Measurements from ENCODE around the gene PHLDB3. TPM values are rescaled to one million over a fixed set of nuclear protein-coding genes. Genes with fewer than 3 reads are reported as not detected.

The PHLDB3 gene
- total RNA-seq, 1 donor from 2014 or later = 9.6 TPM

DNA sequence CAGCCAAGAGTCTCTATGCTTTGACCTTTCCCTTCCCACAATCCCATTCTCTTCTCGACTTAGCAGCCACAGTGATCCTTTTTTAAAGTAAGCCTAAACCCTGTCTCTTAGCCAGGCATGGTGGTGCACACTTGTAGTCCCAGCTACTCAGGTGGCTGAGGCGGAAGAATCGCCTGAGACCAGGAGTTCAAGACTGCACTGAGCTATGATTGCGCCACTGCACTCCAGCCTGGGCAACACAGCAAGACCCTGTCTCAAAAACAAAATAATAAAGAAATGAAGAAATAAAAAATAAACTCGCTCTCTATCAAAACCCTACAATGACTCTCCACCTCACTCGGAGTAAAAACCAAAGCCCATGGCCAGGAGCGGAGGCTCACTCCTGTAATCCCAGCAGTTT, 75.2 kb downstream of the PHLDB3 start:
- TF ChIP-seq, protein P1, sequence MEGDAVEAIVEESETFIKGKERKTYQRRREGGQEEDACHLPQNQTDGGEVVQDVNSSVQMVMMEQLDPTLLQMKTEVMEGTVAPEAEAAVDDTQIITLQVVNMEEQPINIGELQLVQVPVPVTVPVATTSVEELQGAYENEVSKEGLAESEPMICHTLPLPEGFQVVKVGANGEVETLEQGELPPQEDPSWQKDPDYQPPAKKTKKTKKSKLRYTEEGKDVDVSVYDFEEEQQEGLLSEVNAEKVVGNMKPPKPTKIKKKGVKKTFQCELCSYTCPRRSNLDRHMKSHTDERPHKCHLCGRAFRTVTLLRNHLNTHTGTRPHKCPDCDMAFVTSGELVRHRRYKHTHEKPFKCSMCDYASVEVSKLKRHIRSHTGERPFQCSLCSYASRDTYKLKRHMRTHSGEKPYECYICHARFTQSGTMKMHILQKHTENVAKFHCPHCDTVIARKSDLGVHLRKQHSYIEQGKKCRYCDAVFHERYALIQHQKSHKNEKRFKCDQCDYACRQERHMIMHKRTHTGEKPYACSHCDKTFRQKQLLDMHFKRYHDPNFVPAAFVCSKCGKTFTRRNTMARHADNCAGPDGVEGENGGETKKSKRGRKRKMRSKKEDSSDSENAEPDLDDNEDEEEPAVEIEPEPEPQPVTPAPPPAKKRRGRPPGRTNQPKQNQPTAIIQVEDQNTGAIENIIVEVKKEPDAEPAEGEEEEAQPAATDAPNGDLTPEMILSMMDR (IDR thresholded peaks at IDR 0.05; ENCODE audit: unreplicated experiment) = no peak
- H3K4me1 Mint-ChIP-seq (ENCODE audit: unreplicated experiment) = peaks cover 21% of the 10 kb centered on the region
- DNase-seq (ENCODE audit: low spot score) = no peak
- H3K27ac Mint-ChIP-seq (ENCODE audit: unreplicated experiment) = no peak overlapping the region
- no peaks in the 10 kb centered on the region for H3K9me3 Mint-ChIP-seq (ENCODE audit: unreplicated experiment)
- peaks cover 5% of the 10 kb centered on the region for H3K27me3 Mint-ChIP-seq (ENCODE audit: unreplicated experiment)
- no peak overlapping the region for H3K4me3 Mint-ChIP-seq (ENCODE audit: unreplicated experiment)
- H3K36me3 Mint-ChIP-seq (ENCODE audit: low read depth, unreplicated experiment) = no peaks in the 10 kb centered on the region

DNA sequence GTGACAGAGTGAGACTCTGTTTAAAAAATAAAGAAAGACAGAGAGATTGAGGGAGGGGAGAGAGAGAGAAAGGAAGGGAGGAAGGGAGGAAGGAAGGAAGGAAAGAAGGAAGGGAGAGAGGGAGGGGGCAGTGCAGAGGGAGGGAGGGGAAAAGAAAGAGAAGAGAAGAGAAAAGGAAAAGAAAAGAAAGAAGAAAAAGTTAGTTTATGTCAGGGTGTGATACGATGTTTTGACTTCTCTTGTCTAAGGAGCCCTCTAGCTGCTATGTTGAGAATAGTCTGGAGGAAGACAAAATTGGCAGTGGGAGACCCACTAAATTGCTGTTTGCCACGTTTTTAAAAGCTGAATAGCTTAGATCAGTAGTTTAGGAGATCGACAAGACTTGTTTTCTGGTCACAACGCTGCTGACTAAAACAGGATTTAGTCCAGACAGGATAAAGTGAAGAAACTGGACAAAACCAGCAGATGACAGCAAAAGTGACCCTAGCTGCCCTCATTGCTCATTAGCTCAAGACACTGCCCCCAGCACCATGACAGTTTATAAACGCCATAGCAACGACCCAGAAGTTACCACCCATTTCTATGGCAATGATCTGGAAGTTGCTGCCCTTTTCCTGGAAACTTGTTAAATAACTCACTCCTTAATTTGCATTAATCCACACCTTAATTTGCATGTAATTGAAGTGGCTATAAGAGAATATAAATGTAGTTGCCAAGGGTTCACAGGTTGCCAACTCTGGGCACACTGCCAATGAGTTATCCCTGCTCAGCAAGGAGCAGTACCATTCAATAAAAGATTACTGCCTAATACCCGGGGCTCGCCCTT, 78.8 kb downstream of the PHLDB3 start:
- Mint-ChIP-seq H3K27me3 (ENCODE audit: unreplicated experiment) (peaks cover 5% of the 10 kb centered on the region), H3K9me3 (ENCODE audit: unreplicated experiment) (no peaks in the 10 kb centered on the region), H3K36me3 (ENCODE audit: low read depth, unreplicated experiment) (no peaks in the 10 kb centered on the region), H3K4me1 (ENCODE audit: unreplicated experiment) (peaks cover 18% of the 10 kb centered on the region), H3K27ac (ENCODE audit: unreplicated experiment) (no peak overlapping the region), H3K4me3 (ENCODE audit: unreplicated experiment) (no peak overlapping the region)
- DNase-seq (ENCODE audit: low spot score) = no peak
- TF ChIP-seq, protein P1 (IDR thresholded peaks at IDR 0.05; ENCODE audit: unreplicated experiment) = no peak

Other genes with a start within 250 kb of the PHLDB3 start
- gene PSG9, start 235.2 kb downstream of the PHLDB3 start, total RNA-seq (ENCODE audit: unreplicated experiment) = not detected
- 0.38 TPM for gene CD177, start 151.1 kb downstream of the PHLDB3 start, total RNA-seq (ENCODE audit: unreplicated experiment)
- gene TEX101, start 89.9 kb downstream of the PHLDB3 start, total RNA-seq (ENCODE audit: unreplicated experiment) = not detected
- 0.67 TPM for gene LYPD3, start 39.1 kb downstream of the PHLDB3 start, total RNA-seq (ENCODE audit: unreplicated experiment)
- gene ETHE1, start 22.5 kb upstream of the PHLDB3 start, total RNA-seq (ENCODE audit: unreplicated experiment) = 42.9 TPM
- gene ZNF575, start 28.4 kb upstream of the PHLDB3 start, total RNA-seq (ENCODE audit: unreplicated experiment) = 2.3 TPM
- gene XRCC1, start 70.8 kb upstream of the PHLDB3 start, total RNA-seq (ENCODE audit: unreplicated experiment) = 45.1 TPM
- 3.4 TPM for gene PINLYP, start 71.1 kb upstream of the PHLDB3 start, total RNA-seq (ENCODE audit: unreplicated experiment)
- gene IRGQ, start 91.4 kb upstream of the PHLDB3 start, total RNA-seq (ENCODE audit: unreplicated experiment) = 48.6 TPM
- 10.7 TPM for gene ZNF576, start 91.8 kb upstream of the PHLDB3 start, total RNA-seq (ENCODE audit: unreplicated experiment)
- gene SRRM5, start 107.3 kb upstream of the PHLDB3 start, total RNA-seq (ENCODE audit: unreplicated experiment) = 0.26 TPM
- gene ZNF428, start 114.9 kb upstream of the PHLDB3 start, total RNA-seq (ENCODE audit: unreplicated experiment) = 97.7 TPM
- 21.1 TPM for gene CADM4, start 135.1 kb upstream of the PHLDB3 start, total RNA-seq (ENCODE audit: unreplicated experiment)
- gene PLAUR, start 165.4 kb upstream of the PHLDB3 start, total RNA-seq (ENCODE audit: unreplicated experiment) = 16.3 TPM
- gene IRGC, start 211.3 kb upstream of the PHLDB3 start, total RNA-seq (ENCODE audit: unreplicated experiment) = not detected